ENCODE data around the gene ACKR3. TPM values are rescaled to one million over a fixed set of nuclear protein-coding genes. Genes with fewer than 3 reads are reported as not detected.

Gene ACKR3
- total RNA-seq, 1 experiment from 2014 or later, result 19.6 TPM

- POLR2A ChIA-PET (ENCODE audit: unreplicated experiment), result interaction anchor here (0.5 kb wide), 1 partner anchor 11 kb away, joined by 4 read pairs; the partner anchor contains the start of gene ACKR3
Observed at GRCh38 chr2:236558036-236558435, 11.6 kb upstream of the ACKR3 start.

GRCh38 chr2:236558993-236559978 is 10.3 kb upstream of the ACKR3 start:
- intact Hi-C loops (cut with micrococcal nuclease; ENCODE audit: unreplicated experiment), result no loop called here
- peaks cover 1% of the 10 kb centered on the region; the same call in 1 of the 2 replicates for H3K27me3 ChIP-seq (ENCODE audit: insufficient read depth, low read depth)
- no peaks in the 10 kb centered on the region for H3K36me3 ChIP-seq (ENCODE audit: low read depth)
- BruUV-seq (replicated peaks), result no TSS peak
- no peaks in the 10 kb centered on the region for H3K9me2 ChIP-seq (ENCODE audit: insufficient read depth)
- no peak overlapping the region for H3K27ac ChIP-seq
- H3K79me2 ChIP-seq (ENCODE audit: low read depth), result no peaks in the 10 kb centered on the region
- H4K20me1 ChIP-seq (ENCODE audit: insufficient read depth), result no peaks in the 10 kb centered on the region
- ChIA-PET POLR2A (ENCODE audit: unreplicated experiment) (interaction anchor here (0.7 kb wide), 2 partner anchors 12 to 14 kb away, joined by 8 to 9 read pairs; no protein-coding TSS in a partner anchor), CTCF (no interaction called here)
- DNase-seq, result no peak
- H3F3A ChIP-seq (ENCODE audit: insufficient read depth, low read depth), result no peaks in the 10 kb centered on the region
- no peaks in the 10 kb centered on the region for H3K9me3 ChIP-seq (ENCODE audit: insufficient read depth, low read depth)
- no peak overlapping the region for H3K4me2 ChIP-seq
- H3K4me3 ChIP-seq, result no peak overlapping the region
- TF ChIP-seq CTCF (conservative IDR thresholded peaks at IDR 0.05) (no peak), EZH2 (IDR thresholded peaks at IDR 0.05; ENCODE audit: low read depth) (no peak)
- no peak overlapping the region for H2AFZ ChIP-seq
- 0 out of 2 replicates have a peak, but pooled peaks cover 5% of the 10 kb centered on the region for H3K4me1 ChIP-seq (replicated peaks; ENCODE audit: insufficient read depth)

More at GRCh38 chr2:236558036-236558435, 11.6 kb upstream of the ACKR3 start:
- 0 out of 2 replicates have a peak, but pooled peaks cover 5% of the 10 kb centered on the region for H3K4me1 ChIP-seq (replicated peaks; ENCODE audit: insufficient read depth)
- H3F3A ChIP-seq (ENCODE audit: insufficient read depth, low read depth), result no peaks in the 10 kb centered on the region
- H3K9me2 ChIP-seq (ENCODE audit: insufficient read depth), result no peaks in the 10 kb centered on the region
- H3K27ac ChIP-seq, result no peak overlapping the region
- H3K79me2 ChIP-seq (ENCODE audit: low read depth), result no peaks in the 10 kb centered on the region
- H3K27me3 ChIP-seq (ENCODE audit: insufficient read depth, low read depth), result peaks cover 14% of the 10 kb centered on the region
- no peaks in the 10 kb centered on the region for H3K36me3 ChIP-seq (ENCODE audit: low read depth)
- DNase-seq, result no peak
- intact Hi-C loops (cut with micrococcal nuclease; ENCODE audit: unreplicated experiment), result no loop called here
- TF ChIP-seq EZH2 (IDR thresholded peaks at IDR 0.05; ENCODE audit: low read depth), result no peak
- no peak for TF ChIP-seq CTCF (conservative IDR thresholded peaks at IDR 0.05)
- H3K9me3 ChIP-seq (ENCODE audit: insufficient read depth, low read depth), result no peaks in the 10 kb centered on the region
- CTCF ChIA-PET, result no interaction called here
- no peak overlapping the region for H3K4me3 ChIP-seq
- no peak overlapping the region for H3K4me2 ChIP-seq
- H4K20me1 ChIP-seq (ENCODE audit: insufficient read depth), result no peaks in the 10 kb centered on the region
- no TSS peak for BruUV-seq (replicated peaks)
- H2AFZ ChIP-seq, result no peak overlapping the region

DNA sequence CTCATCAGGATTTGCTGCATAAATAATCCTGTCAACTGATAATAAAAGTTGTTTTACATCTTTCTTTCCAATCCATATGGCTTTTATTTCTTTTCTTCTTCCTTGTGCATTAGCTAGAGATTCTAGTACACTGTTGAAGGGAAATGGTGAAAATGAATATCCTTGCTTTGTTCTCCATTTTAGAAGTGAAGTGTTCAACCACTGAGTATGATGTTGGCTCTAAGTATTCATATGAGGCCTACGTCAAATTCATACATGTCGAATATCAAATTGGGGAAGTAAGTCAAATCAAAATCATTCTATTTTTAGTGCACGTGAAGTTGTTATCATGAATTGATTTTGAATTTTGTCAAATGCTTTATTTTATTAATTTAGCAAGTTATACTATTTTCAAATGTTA is 7.8 kb upstream of the ACKR3 start:
- H3K9me2 ChIP-seq (ENCODE audit: insufficient read depth), result no peaks in the 10 kb centered on the region
- H4K20me1 ChIP-seq (ENCODE audit: insufficient read depth), result no peaks in the 10 kb centered on the region
- no peaks in the 10 kb centered on the region for H3K79me2 ChIP-seq (ENCODE audit: low read depth)
- intact Hi-C loops (cut with micrococcal nuclease; ENCODE audit: unreplicated experiment), result no loop called here
- no peak for DNase-seq
- no peaks in the 10 kb centered on the region for H3F3A ChIP-seq (ENCODE audit: insufficient read depth, low read depth)
- H3K27ac ChIP-seq, result no peak overlapping the region
- CTCF ChIA-PET, result no interaction called here
- no peaks in the 10 kb centered on the region for H3K9me3 ChIP-seq (ENCODE audit: insufficient read depth, low read depth)
- no TSS peak for BruUV-seq (replicated peaks)
- H3K4me3 ChIP-seq, result no peak overlapping the region
- TF ChIP-seq EZH2 (IDR thresholded peaks at IDR 0.05; ENCODE audit: low read depth) (no peak), CTCF (conservative IDR thresholded peaks at IDR 0.05) (no peak)
- 0 out of 2 replicates have a peak, but pooled peaks cover 5% of the 10 kb centered on the region for H3K4me1 ChIP-seq (replicated peaks; ENCODE audit: insufficient read depth)
- H3K27me3 ChIP-seq (ENCODE audit: insufficient read depth, low read depth), result peaks cover 18% of the 10 kb centered on the region
- no peak overlapping the region for H2AFZ ChIP-seq
- no peaks in the 10 kb centered on the region for H3K36me3 ChIP-seq (ENCODE audit: low read depth)
- no peak overlapping the region for H3K4me2 ChIP-seq
- POLR2A ChIA-PET (ENCODE audit: unreplicated experiment), result no interaction called here
